RCC 7860 (cell line): ENCODE measurements around the gene TRPT1.
"Not testable (repeated sequence)": the region's sequence is repeated elsewhere in the genome, so short reads cannot be mapped to it uniquely, and the experiment has no call there.

Experiments used
- DNase-seq: peaks from one replicate; pipeline ENCODE4 v3.0.0-alpha.2; 2015; ENCODE audit warnings: low spot score
- FAIRE-seq: peaks from 2 replicates; lab custom pipeline; 2012; peaks lifted over from hg19 to GRCh38; lab: Jason Lieb, UNC

TRPT1 gene

DNA sequence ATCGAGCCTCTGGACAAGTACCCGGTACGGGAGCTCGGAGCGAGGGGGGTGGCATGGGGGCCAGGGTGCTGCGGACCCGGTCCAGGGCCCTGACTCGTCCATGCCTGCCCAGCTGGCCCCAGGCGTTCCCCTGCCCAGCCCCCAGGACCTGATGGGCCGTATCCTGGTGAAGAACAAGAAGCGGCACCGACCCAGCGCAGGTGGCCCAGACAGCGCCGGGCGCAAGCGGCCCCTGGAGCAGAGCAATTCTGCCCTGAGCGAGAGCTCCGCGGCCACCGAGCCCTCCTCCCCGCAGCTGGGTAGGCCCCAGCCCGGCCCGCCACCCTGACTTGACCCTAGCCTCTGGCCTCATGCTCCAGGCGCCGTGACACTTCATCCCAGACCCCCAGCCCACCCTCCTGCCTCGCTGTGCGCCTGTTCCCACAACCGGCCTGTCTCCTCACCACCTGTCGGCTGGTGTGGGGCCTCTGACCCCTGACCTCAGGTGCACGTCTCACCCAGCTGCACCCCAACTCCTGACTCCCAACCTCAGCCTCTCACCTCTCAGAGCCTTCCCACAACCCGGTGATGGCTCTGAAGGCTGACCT is 33.1 kb upstream of the TRPT1 start:
- DNase-seq, result no peak
- no peak for FAIRE-seq

DNA sequence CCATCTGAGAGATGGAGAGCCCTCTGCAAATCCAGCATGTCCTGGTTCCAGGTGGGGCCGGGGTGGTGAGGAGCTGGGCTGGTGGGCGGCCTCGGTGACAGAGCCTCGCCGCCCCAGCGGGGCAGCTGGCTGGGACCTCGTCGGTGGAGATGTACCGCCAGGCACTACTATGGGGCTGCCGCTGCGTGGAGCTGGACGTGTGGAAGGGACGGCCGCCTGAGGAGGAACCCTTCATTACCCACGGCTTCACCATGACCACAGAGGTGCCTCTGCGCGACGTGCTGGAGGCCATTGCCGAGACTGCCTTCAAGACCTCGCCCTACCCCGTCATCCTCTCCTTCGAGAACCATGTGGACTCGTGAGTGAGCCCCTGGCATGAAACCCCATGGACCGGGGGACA is 32.4 kb upstream of the TRPT1 start:
- FAIRE-seq (no peak), DNase-seq (no peak)

DNA sequence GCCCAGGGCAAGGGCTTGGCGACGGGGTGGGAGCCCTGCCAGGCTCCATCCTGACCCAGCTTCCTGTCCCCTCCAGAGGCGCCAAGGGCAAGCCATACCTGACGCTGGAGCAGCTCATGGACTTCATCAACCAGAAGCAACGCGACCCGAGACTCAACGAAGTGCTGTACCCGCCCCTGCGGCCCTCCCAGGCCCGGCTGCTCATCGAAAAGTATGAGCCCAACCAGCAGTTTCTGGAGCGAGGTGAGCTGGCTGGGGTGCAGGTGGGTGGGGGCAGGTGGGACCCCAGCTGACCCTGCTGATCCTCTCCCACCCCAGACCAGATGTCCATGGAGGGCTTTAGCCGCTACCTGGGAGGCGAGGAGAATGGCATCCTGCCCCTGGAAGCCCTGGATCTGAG is 30.3 kb upstream of the TRPT1 start:
- FAIRE-seq (no peak), DNase-seq (no peak)

DNA sequence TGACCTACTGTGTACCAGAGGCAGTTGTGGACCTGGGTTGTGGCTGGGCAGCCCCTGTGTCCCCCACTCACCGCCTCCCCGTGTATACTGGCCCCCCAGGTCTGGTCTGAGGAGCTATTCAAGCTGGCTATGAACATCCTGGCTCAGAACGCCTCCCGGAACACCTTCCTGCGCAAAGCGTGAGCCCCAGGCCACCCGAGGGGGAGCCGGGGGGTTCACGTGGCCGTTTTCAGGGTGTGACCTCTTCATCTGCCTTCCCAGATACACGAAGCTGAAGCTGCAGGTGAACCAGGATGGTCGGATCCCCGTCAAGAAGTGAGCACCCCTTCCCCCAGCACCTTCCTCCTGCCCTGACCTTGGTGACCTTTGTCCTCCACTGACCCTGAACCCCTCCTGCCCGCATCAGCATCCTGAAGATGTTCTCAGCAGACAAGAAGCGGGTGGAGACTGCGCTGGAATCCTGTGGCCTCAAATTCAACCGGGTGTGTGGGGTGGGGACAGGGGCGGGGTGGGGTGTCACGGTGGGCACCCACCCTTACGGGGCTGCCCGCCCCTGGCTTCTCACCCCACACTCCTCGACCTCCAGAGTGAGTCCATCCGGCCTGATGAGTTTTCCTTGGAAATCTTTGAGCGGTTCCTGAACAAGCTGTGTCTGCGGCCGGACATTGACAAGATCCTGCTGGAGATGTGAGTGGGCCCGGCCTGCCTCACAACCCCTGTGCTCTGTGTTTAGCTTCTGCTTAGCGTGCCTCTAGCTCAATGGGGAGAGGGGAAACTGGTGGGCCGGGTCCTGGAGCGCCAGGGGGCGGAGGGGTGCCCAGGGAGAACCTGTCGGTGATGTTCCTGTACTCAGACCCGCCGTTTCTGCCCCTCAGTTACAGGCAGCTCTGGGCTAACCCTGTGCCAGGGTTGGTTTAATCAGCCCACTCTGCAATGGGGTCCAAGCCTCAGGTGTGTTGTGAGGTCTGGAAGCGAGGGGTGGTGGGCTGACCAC is 29.4 kb upstream of the TRPT1 start:
- FAIRE-seq (no peak), DNase-seq (no peak)

DNA sequence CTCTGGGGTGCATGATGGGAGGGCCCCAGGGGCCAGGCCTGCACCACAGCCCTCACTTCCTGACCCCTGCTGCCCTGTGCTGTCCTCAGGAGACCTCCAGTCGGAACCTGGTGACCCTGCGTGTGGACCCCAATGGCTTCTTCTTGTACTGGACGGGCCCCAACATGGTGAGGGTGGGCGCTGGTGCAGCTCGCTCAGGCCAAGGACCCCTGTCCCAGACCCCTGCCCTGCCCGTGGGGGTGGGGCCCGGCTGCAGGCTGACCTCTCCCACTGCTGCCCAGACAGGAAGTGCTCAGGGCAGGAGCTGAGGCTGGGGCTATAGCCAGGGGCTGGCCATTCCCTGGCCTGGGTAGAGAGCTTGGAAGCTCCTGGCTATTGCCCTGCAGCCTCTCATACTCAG is 28.3 kb upstream of the TRPT1 start:
- no peak for DNase-seq
- FAIRE-seq, result no peak

DNA sequence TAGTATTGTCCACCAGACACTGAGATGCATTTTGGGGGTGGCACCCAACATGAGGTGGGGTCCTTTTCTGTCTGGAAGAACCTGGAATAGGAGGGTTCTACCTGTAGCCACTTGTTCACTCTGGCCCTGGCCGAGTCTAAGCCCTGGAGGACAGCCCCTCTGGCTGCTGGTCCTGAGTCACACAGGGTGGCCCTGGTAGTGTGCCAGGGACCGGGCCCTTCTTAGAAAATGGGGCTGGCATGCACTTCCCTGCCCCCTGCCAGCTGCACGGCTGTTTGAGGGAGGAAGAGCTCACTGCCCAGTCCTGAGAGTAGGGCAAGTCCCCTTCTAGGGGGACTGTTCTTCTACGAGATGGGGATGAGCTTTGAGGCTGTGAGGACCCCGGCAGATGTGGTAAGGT is 27.5 kb upstream of the TRPT1 start:
- FAIRE-seq (no peak), DNase-seq (no peak)

DNA sequence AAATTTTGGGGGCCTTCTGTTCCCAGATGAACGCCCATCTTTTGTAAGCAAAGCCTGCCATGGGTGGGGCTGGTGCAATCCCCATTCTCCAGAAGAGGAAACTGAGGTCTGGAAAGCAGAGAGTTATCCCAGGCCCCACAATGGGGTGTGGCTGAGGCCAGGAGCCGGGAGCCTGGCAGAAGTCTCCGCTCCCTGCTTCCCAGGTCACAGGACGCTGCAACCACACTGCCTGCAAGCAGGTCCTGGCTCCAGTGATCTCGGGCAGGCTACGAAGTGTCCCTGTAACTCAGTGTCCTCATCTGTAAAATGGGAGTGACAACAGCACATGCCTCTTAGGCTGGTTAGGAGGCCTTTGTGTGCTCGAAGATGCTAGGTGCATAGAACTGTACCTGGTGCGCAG is 27.1 kb upstream of the TRPT1 start:
- DNase-seq (no peak), FAIRE-seq (no peak)

DNA sequence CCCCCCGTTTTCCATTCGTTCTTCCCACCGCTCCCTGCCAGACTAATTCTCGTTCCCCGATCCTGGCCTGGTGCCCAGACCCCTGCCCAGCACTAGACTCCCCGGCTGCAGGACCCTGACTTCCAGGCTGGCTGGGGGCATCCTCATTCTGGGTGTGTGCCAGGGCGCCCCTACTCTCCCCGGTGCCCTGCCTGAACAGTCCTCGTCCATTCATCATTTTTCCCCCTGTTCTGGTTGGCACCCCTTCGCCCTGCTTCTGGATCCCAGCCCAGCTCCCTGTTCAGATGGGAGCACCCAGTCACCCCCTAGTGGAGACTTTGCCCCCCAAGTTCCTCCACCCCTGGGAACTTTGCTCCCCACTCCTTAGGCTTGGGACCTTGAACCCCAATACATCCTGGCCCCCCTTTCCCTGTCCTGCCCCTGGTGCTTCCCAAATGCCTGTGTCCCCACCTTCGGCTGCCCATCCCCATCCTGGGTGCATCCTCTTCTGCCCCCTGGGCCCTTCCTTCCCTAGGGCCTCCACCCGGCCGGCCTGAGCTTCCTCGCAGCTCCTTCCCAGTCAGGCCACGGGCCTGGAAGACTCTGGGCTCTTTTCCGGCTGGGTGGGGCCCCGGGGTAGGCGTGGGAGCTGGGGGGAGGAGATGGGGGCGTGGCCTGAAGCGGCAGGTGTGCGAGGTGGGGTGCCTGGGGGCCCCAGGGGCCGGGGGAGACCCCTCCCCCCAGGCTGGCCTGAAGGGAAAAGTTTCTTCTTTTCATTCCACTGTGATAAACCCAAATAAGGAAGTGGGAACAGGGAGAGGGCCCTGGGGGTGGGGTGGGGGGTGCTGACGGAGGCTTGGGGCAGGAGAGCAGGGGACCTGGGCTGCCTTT is 26.3 kb upstream of the TRPT1 start:
- DNase-seq (peak; percentile 19), FAIRE-seq (no peak)

DNA sequence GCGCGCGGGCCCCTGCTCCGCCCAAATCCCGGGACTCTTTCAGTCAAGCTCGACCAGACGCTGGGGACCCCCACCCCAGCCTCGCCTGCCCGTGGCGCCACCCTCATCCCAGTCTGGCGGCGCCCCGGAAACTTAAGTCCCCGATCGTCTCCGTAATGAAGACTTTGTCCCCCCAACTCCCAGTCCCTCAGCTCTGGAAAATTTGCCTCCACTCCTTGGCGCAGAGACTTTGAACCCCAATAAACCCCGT is 25.7 kb upstream of the TRPT1 start:
- FAIRE-seq (no peak), DNase-seq (no peak)

DNA sequence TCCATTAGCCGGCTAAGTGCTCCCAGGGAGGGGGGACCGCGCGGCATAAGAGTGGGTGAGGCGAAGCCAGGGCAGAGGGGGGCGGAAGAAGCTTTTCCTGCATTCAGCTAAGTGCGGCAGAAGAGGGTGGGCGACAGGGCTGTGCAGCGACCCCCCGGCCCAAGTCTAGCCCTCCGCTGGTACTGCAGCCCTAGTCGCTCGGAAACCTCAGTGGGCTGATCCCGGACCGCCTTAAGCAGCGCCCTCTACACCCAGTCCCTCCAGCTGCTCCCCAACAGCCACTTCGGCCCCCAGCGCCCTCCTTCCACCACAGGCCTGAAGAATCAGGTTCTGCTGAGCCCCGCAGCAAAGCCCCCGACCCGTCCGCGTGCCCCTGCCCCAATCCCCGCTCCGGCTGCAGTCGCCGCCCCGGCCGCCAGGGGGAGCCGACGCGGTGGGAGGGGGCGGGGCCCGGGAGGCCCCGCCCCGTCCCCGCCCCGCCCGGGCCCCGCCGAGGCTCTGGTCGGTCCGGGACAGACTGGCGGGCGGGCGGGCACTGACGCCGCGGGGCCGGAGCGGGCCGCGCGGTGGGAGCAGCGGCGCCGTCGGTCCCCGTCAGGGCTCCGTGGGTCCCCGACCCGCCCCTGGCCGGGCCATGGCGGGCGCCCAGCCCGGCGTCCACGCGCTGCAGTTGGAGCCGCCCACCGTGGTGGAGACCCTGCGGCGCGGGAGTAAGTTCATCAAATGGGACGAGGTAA is 25.2 kb upstream of the TRPT1 start, which contains the start of gene PLCB3:
TSS of gene PLCB3 (plus strand) at position 515 of the 737 bp plus-strand sequence. CDS start at position 635, 120 bp downstream.
- no peak for DNase-seq
- no peak for FAIRE-seq

DNA sequence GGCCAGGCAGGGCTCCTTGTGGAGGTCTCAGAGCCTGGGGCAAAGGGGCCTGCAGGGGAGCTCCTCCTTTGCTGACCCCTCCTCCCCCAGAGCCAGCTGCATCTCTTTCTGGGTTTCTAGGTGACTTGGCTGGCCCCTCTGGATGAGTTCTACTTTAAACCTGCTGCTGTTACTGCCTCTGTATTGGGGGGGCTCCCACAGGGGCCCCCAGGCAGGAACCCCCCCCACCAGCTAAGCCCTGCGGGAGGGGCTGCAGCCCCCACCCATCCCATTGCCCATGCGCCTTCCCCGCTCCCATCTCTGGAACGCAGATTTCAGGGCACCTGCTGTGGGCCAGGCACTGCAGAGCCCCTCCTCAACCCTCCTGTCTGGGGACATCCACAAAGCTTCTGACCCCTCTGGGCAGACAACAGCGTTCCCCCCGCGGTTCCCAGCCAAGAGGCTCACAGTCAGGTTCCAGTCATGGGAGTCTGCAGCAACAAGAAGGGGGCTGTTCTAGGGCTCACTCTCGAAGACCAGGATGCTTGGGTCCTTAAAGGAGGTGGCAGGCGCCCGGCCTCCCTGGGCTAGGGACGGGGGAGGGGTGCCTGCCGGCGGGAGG is 24.5 kb upstream of the TRPT1 start:
- DNase-seq, result no peak
- FAIRE-seq, result no peak

DNA sequence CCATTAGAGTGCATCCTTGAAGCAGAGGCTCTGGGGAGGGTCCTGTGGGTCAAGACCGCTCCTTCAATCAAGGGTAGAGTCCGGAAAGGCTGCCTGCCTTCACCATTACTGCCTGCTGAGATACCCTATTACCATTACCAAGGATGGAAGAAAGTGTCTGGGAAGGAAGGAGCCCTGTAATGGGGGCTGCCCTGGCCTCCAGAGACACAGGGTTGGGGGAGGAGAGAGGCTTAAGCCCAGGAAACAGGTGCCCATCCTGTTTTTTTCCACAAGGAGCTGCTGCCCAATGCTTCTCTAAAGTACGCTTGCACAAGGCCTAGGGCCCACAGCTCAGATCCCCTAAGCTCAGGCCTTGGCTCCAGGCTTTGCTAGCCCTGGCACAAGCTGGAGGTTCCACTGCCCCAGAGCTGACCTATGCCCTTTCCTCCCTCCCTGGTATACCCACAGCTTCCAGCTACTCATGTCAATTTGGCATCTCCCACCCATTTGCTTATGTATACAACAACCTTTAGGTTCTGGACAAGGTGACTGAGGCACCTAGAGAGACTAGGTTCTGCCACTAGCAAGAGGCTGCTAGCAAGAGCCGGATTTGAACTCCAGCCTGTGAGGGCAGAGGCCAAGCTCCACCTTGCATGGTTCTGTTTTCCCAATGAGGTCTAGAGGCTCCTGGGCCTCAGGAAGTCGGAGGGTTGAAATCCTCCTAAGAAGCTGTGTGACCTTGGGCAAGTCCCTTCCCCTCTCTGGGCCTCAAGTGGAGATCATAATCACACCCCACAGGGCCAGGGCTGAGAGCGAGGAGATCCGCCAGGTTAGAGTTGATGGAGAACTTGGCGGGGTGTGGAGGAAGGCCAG is 23.8 kb upstream of the TRPT1 start:
- FAIRE-seq (no peak), DNase-seq (no peak)

DNA sequence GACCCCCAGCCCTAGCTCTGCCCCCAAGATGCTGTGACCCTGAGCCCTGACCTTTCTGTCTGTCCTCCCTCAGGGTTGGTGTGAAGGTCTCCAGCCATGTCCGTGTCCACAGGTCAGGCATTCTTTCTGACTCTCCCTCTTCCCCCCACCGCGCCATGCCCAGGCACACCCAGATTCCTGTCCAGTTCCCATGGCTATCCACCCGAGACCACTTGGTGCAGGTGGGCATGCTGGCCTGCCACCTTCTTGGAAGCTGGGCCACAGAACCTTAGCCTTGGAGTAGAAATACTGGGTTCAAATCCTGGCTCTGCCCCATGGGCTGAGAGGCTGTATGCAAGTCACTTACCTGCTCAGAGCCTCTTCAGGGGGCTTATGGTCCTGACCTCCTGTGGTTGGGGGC is 23.1 kb upstream of the TRPT1 start:
- DNase-seq (no peak), FAIRE-seq (no peak)

DNA sequence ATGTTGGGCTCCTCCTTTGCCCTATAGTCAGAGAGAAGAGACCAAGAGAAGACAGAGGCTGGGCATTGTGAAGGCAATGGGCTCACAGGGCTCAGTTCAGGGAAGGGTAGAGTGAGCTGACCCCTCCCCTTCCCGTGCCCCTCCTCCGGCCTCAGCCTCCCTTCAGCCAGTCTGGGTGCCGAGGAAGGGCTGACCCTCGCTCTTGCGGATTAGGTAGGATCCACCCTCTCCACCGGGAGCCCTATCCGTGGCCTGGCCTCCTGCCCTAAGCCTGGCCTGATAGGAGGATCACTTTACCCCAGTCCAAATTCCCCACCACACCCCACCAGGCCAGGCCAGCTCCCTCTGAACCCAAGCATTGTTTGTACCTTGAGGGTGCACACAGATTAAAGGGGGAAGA is 22.6 kb upstream of the TRPT1 start:
- FAIRE-seq (no peak), DNase-seq (no peak)

DNA sequence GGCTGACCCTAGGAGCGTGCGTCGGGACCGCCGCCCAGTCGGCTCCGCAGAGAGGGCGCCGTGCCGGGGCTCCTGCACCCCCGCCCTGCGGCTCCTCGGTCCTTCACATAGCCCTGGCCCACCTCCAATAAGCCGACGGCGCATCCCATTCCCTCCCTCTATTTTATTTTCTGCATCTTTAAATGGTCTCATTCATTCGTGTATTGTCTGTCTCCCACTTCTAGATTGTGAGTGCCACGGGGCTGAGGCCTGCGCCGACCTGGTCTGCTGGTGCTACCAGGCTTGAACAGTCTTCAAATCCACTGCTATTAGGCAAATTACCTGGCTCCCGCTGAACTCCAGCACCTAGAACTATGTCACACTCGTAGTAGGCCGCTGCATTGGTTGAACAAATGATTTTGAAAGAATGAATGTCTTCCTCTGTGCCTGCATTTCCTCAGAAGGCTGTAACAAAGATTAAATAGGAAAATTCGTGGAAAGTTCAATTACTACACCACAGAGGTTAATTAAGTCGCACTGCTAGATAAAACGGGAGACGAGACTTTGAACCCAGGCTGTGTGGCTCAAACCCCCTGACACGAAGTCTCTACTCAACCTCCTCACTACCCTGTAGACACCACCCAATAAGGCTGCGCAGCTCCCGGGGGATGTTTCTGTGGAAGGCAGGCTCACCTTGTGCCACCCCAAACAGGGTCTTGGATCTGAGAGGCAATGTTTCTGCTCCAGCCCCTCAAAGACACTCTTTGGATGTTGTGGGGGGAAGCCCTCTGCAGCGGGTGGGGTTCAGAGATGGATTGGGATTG is 21.9 kb upstream of the TRPT1 start:
- no peak for DNase-seq
- no peak for FAIRE-seq

DNA sequence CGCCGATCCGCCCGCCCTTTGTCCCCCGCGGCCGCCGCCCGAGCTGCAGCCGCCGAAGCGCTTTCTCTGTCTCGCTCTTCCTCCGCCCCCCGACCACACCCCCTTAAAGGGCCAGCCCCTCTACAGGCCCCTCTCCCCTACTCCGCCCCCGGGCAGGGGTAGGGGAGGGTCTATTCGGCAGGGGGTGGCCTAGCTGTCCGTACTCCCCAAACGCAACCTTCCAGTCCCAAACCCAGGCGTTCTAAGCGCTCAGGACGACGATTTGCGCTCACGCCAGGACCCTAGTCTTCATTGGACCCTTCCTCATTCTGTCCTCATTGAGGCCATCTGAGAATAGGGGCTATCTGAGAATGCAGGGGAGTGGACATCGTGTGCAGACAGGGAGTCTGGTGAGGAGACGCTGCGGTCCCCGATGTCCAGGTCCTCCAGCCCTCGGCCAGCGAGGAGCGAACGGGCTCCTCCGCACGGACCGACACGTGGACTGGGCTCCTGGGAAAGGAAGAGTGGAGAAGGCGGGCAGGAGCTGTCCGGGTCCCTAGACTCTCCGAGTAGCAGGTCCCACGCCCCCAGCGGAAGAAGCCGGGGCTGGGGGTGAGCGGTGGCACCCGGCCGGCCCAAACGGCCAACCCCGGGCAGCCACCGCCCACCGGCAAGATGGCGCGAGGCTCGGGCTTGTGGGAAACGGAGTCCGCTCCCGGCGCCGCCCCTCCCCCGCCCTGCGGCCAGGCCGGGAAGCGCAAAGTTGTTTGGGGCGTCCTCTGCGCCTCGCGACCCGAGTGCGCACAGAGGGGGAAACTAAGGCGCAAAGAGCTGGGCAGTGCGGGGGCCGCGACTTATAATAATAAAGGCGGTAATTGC is 21.1 kb upstream of the TRPT1 start, which contains the start of gene PPP1R14B:
TSS of gene PPP1R14B (minus strand) at position 73 of the 858 bp plus-strand sequence. CDS start 270 bp downstream, outside the sequence.
- no peak for FAIRE-seq
- DNase-seq, result peak; percentile 56

DNA sequence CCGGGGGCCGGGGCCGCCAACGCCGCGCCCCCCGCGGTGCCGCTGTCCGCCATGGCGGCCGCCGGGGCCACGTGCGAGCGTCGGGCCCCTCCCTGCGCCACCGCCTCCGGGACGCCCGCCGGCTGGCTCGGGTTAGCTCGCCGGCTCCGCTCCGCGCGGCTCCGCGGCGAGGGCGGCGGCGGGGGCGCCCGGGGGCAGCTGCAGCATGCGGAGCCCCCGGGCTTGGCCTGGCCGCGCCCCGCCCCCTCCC is 20.6 kb upstream of the TRPT1 start:
- DNase-seq, FAIRE-seq: not testable (repeated sequence)
